H1 (cell line): ENCODE measurements around the gene GMPR. TPM values are rescaled to one million over a fixed set of nuclear protein-coding genes. Genes with fewer than 3 reads are reported as not detected.

ENCODE experiments used
- CTCF ChIA-PET: fragments of 300-600 bp; sonication (Branson Sonifier 250); formaldehyde crosslinking; loops from one replicate; lab custom pipeline; 2021; ENCODE audit not compliant: partially characterized antibody; lab: Charles Lee
- POLR2A ChIA-PET: fragments of 300-600 bp; sonication (Branson Sonifier 250); formaldehyde crosslinking; loops from one replicate; lab custom pipeline; 2021; ENCODE audit warnings: inconsistent platforms; ENCODE audit not compliant: partially characterized antibody; lab: Charles Lee
- DNase-seq, 2 experiments: peaks; one replicate each; pipeline versions ENCODE4 v3.0.0 to v3.0.0-alpha.2; 2010 to 2022; ENCODE audit warnings: low spot score in 2 of 2, low read depth in 1 of 2, mixed read lengths in 1 of 2
- FAIRE-seq: peaks from 2 replicates; lab custom pipeline; 2011; peaks lifted over from hg19 to GRCh38; lab: Jason Lieb, UNC
- H2AFZ ChIP-seq: 2 replicates; pipeline ENCODE4 v1.8.1; 2012; ENCODE audit warnings: low read length, inconsistent platforms
- H2AK5ac ChIP-seq: 2 replicates; pipeline ENCODE4 v1.6.1; 2013; ENCODE audit warnings: low read depth, low read length
- H2BK120ac ChIP-seq: replicated peaks from 2 replicates; pipeline ENCODE3; 2013; ENCODE audit warnings: low read depth, low read length, inconsistent platforms
- H2BK12ac ChIP-seq: 2 replicates; pipeline ENCODE4 v1.6.1; 2013; ENCODE audit warnings: low read depth, low read length
- H2BK15ac ChIP-seq: 2 replicates; pipeline ENCODE4 v1.6.1; 2013; ENCODE audit warnings: low read length
- H2BK20ac ChIP-seq: 2 replicates; pipeline ENCODE4 v1.6.1; 2013; ENCODE audit warnings: low read length
- H2BK5ac ChIP-seq: 2 replicates; pipeline ENCODE4 v1.6.1; 2013; ENCODE audit warnings: low read depth, low read length
- H3K14ac ChIP-seq: 2 replicates; pipeline ENCODE4 v1.6.1; 2013; ENCODE audit warnings: inconsistent platforms; ENCODE audit not compliant: insufficient read length
- H3K18ac ChIP-seq: 2 replicates; pipeline ENCODE4 v1.6.1; 2013; ENCODE audit warnings: low read length; ENCODE audit errors: extremely low read depth
- H3K23ac ChIP-seq: 2 replicates; pipeline ENCODE4 v1.6.1; 2013; ENCODE audit warnings: inconsistent platforms; ENCODE audit not compliant: insufficient read length
- H3K23me2 ChIP-seq: 2 replicates; pipeline ENCODE4 v1.6.1; 2013; ENCODE audit warnings: low read depth, low read length
- H3K27ac ChIP-seq: 2 replicates; pipeline ENCODE4 v1.6.1; 2011; ENCODE audit warnings: low read depth, low read length, inconsistent platforms
- H3K27me3 ChIP-seq, 4 experiments: replicated peaks in 1 of 4; 1 replicate in 1 of 4; 2 replicates in 3 of 4; pipeline versions ENCODE4 v1.6.1 to v1.8.1; 2011 to 2013; ENCODE audit warnings: low read length in 3 of 4, mild to moderate bottlenecking in 3 of 4, inconsistent platforms in 2 of 4, mixed read lengths in 2 of 4, moderate library complexity in 1 of 4; ENCODE audit not compliant: control insufficient read depth in 3 of 4, insufficient read depth in 3 of 4; ENCODE audit errors: extremely low read depth in 1 of 4
- H3K36me3 ChIP-seq, 4 experiments: 2 replicates each; pipeline versions ENCODE4 v1.6.1 to v1.8.1; 2011 to 2013; ENCODE audit warnings: mild to moderate bottlenecking in 4 of 4, low read length in 3 of 4, moderate library complexity in 2 of 4, control low read depth in 1 of 4, inconsistent platforms in 1 of 4; ENCODE audit not compliant: insufficient read depth in 4 of 4, control insufficient read depth in 2 of 4
- H3K4ac ChIP-seq: replicated peaks from 2 replicates; pipeline ENCODE3; 2013; ENCODE audit warnings: low read length, low read depth, mixed read lengths, inconsistent platforms; ENCODE audit not compliant: insufficient read length
- H3K4me1 ChIP-seq, 4 experiments: replicated peaks in 1 of 4; 1 replicate in 1 of 4; 2 replicates in 3 of 4; pipeline versions ENCODE4 v1.6.1 to v1.8.1; 2011 to 2013; ENCODE audit warnings: low read length in 3 of 4, inconsistent platforms in 2 of 4, mixed read lengths in 1 of 4; ENCODE audit not compliant: insufficient read depth in 4 of 4, control insufficient read depth in 3 of 4
- H3K4me2 ChIP-seq, 2 experiments: 2 replicates each; pipeline versions ENCODE4 v1.6.1 to v1.8.1; 2011 to 2013; ENCODE audit warnings: low read depth in 2 of 2, low read length in 2 of 2, control low read depth in 1 of 2, inconsistent platforms in 1 of 2, mild to moderate bottlenecking in 1 of 2; ENCODE audit not compliant: insufficient read depth in 1 of 2
- H3K4me3 ChIP-seq, 4 experiments: fragments of 200-600, 300-600 bp in 1 of 4; sonication (generic), shearing (Covaris generic), sonication (Bioruptor Twin) in 1 of 4; 2 replicates each; pipeline versions ENCODE4 v1.5.1 to v1.8.1; 2011 to 2016; ENCODE audit warnings: low read length in 4 of 4, low read depth in 3 of 4, control low read depth in 2 of 4, inconsistent platforms in 2 of 4, mild to moderate bottlenecking in 2 of 4, mixed read lengths in 1 of 4, moderate library complexity in 1 of 4; ENCODE audit not compliant: insufficient read depth in 2 of 4; ENCODE audit errors: extremely low read depth in 1 of 4
- H3K56ac ChIP-seq: replicated peaks from 2 replicates; pipeline ENCODE3; 2013; ENCODE audit warnings: low read depth, mild to moderate bottlenecking, mixed read lengths, low read length, inconsistent platforms; ENCODE audit not compliant: insufficient read length
- H3K79me1 ChIP-seq: 2 replicates; pipeline ENCODE4 v1.6.1; 2013; ENCODE audit warnings: low read depth, low read length, control low read depth
- H3K79me2 ChIP-seq, 2 experiments: 2 replicates each; pipeline versions ENCODE4 v1.6.1 to v1.8.1; 2012 to 2013; ENCODE audit warnings: low read length in 2 of 2, mild to moderate bottlenecking in 2 of 2, inconsistent platforms in 1 of 2; ENCODE audit not compliant: insufficient read depth in 2 of 2, control insufficient read depth in 1 of 2
- H3K9ac ChIP-seq, 4 experiments: replicated peaks in 1 of 4; 1 replicate in 1 of 4; 2 replicates in 3 of 4; pipeline versions ENCODE4 v1.6.1 to v1.8.1; 2011 to 2013; ENCODE audit warnings: low read depth in 3 of 4, low read length in 3 of 4, control low read depth in 2 of 4, mild to moderate bottlenecking in 2 of 4, moderate library complexity in 2 of 4, inconsistent platforms in 1 of 4; ENCODE audit errors: extremely low read depth in 1 of 4
- H3K9me3 ChIP-seq, 2 experiments: 2 replicates each; pipeline versions ENCODE4 v1.6.1 to v1.8.1; 2012 to 2013; ENCODE audit warnings: mild to moderate bottlenecking in 2 of 2, moderate library complexity in 2 of 2, control low read depth in 1 of 2, inconsistent platforms in 1 of 2, low read depth in 1 of 2, low read length in 1 of 2, mixed read lengths in 1 of 2; ENCODE audit not compliant: insufficient read depth in 2 of 2
- H4K20me1 ChIP-seq, 2 experiments: replicated peaks in 1 of 2; 2 replicates each; pipeline versions ENCODE3 to v1.8.1; 2011 to 2013; ENCODE audit warnings: inconsistent platforms in 2 of 2, low read length in 2 of 2, mild to moderate bottlenecking in 1 of 2; ENCODE audit not compliant: insufficient read depth in 2 of 2, control insufficient read depth in 1 of 2
- H4K5ac ChIP-seq: 2 replicates; pipeline ENCODE4 v1.6.1; 2013; ENCODE audit warnings: low read length, low read depth, mixed read lengths, inconsistent platforms; ENCODE audit not compliant: insufficient read length
- H4K8ac ChIP-seq: 2 replicates; pipeline ENCODE4 v1.8.0; 2013; ENCODE audit warnings: mild to moderate bottlenecking, moderate library complexity, low read length, inconsistent platforms; ENCODE audit not compliant: insufficient read depth; ENCODE audit errors: extremely low read depth
- H4K91ac ChIP-seq: replicated peaks from 2 replicates; pipeline ENCODE3; 2013; ENCODE audit warnings: low read length, mixed read lengths, inconsistent platforms; ENCODE audit not compliant: insufficient read length
- CREB1 ChIP-seq: IDR thresholded peaks from 2 replicates; pipeline ENCODE4 v1.6.1; 2012; ENCODE audit warnings: inconsistent platforms
- EP300 ChIP-seq, 2 experiments: IDR thresholded peaks; 1 replicate in 1 of 2; 2 replicates in 1 of 2; pipeline ENCODE4 v1.6.1; 2011 to 2012; ENCODE audit warnings: low read depth in 2 of 2, low read length in 2 of 2, mild to moderate bottlenecking in 2 of 2, borderline replicate concordance in 1 of 2, inconsistent platforms in 1 of 2, moderate library complexity in 1 of 2
- GABPA ChIP-seq: IDR thresholded peaks from 2 replicates; pipeline ENCODE4 v1.6.1; 2011; ENCODE audit warnings: mild to moderate bottlenecking, low read length, moderate library complexity, borderline replicate concordance; ENCODE audit not compliant: insufficient read depth
- JUND ChIP-seq: IDR thresholded peaks from 2 replicates; pipeline ENCODE4 v1.6.1; 2011; ENCODE audit warnings: mild to moderate bottlenecking, improper control_type of control experiment, low read length
- KDM4A ChIP-seq: IDR thresholded peaks from one replicate; pipeline ENCODE4 v1.7.1; 2012; ENCODE audit warnings: low read depth, mild to moderate bottlenecking, moderate library complexity, low read length, inconsistent platforms; ENCODE audit not compliant: severe bottlenecking
- KDM5A ChIP-seq: fragments of 200-600 bp; IDR thresholded peaks from 2 replicates; pipeline ENCODE4 v1.7.1; 2012; ENCODE audit warnings: mild to moderate bottlenecking, low read length, inconsistent platforms, mixed read lengths
- NANOG ChIP-seq: IDR thresholded peaks from 2 replicates; pipeline ENCODE4 v1.6.1; 2011; ENCODE audit warnings: low read length, low read depth, mild to moderate bottlenecking, inconsistent platforms; ENCODE audit not compliant: insufficient read depth, poor library complexity, severe bottlenecking
- RBBP5 ChIP-seq: IDR thresholded peaks from 2 replicates; pipeline ENCODE4 v1.7.1; 2012; ENCODE audit warnings: low read depth, mild to moderate bottlenecking, inconsistent platforms, low read length, moderate library complexity, borderline replicate concordance
- RXRA ChIP-seq: IDR thresholded peaks from 2 replicates; pipeline ENCODE4 v1.6.1; 2011; ENCODE audit warnings: low read depth, mild to moderate bottlenecking, low read length, moderate library complexity; ENCODE audit not compliant: insufficient read depth
- SIX5 ChIP-seq: IDR thresholded peaks from 2 replicates; pipeline ENCODE4 v1.6.1; 2011; ENCODE audit warnings: mild to moderate bottlenecking, low read depth, low read length
- SP2 ChIP-seq: IDR thresholded peaks from 2 replicates; pipeline ENCODE4 v1.6.1; 2012; ENCODE audit warnings: mild to moderate bottlenecking, low read length, inconsistent platforms
- SUZ12 ChIP-seq: fragments of 200-600 bp; sonication (generic); IDR thresholded peaks from 2 replicates; pipeline ENCODE4 v1.6.1; 2012; ENCODE audit warnings: mild to moderate bottlenecking, inconsistent platforms, low read length, moderate library complexity, mixed read lengths
- YY1 ChIP-seq: IDR thresholded peaks from 2 replicates; pipeline ENCODE4 v1.6.1; 2011; ENCODE audit warnings: low read depth, mild to moderate bottlenecking, low read length
- WGBS, 2 experiments: shearing (Covaris generic) in 1 of 2; methylation state at CpG; one replicate each; pipeline versions ENCODE4 v1.1.6 to v1.1.7; 2013 to 2015; ENCODE audit warnings: low lambda C conversion rate in 2 of 2, mixed read lengths in 2 of 2, inconsistent platforms in 1 of 2, low coverage in 1 of 2, missing lambda C conversion rate in 1 of 2; ENCODE audit not compliant: insufficient replicate concordance in 2 of 2, insufficient coverage in 1 of 2, insufficient read length in 1 of 2; ENCODE audit errors: extremely low coverage in 1 of 2, missing lambda C conversion rate in 1 of 2; 5-methylcytosine and 5-hydroxymethylcytosine counted together
- polyA plus RNA-seq, 7 experiments: library from polyadenylated mRNA; depleted of rRNA in 3 of 7; stranded (reverse) in 5 of 7; unstranded in 2 of 7; fragments of >200 nt in 5 of 7; fragments of 200-250 nt in 2 of 7; gene quantifications; 1 replicate in 5 of 7; 2 replicates in 1 of 7; 4 replicates in 1 of 7; pipeline versions ENCODE4 v1.2.1 to v1.2.3, GENCODE V29; 2011 to 2013; ENCODE audit warnings: missing spikeins in 2 of 7, mixed read lengths in 2 of 7
- total RNA-seq: library from RNA; stranded (reverse); fragmentation: NEBNext Ultra II Directional; extraction: Animal tissue kit (Norgen Biotek cat#: 25700); gene quantifications from 2 replicates; pipeline ENCODE4 v1.2.1, GENCODE V29; 2021

The GMPR gene
- total and polyA plus RNA-seq, 2 of the 8 experiments (the other 6 are each of a cell fraction or from before 2014, with no cell fraction given), result 0.99 to 1.2 TPM

DNA sequence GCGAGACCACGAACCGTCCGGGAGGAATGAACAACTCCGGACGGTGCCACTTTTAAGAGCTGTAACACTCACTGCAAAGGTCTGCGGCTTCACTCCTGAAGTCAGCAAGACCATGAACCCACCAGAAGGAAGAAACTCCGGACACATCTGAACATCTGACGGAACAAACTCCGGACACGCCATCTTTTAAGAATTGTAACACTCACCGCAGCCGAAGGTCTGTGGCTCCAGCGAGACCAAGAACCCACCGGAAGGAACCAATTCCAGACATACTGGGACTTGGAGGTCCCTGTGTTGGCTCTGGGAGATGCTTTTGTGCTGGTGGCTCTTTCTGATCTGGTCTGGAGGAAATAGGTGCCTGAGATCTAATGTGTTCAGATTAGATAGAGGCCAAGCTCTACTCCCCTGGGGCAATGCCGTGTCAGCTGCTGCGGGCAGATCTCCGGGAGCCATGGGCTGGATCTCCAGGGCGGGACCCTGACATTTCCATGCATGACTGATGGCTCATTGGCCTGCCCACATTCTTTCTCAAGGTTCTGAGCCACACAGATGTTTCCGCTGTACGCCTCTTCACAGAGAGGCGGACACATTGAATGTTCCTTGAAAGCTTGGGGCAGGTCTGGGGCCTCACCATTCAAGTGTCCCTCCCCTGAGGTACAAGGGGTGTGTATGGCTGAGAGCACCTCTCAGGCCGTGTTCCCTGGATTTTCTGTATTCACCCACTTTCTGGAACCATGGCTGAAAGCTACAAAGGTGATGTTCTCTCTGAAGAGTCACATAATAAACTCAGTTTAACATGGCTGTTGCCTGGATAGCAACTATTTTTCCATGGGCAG lies 29.3 kb downstream of the GMPR start:
- CTCF ChIA-PET, result interaction anchor here (0.8 to 3.0 kb wide), 4 partner anchors 10 to 697 kb away, joined by 3 to 22 read pairs (median 10); no protein-coding TSS in a partner anchor
- 91% methylated on average over 22 of the region's 23 CpGs; no CpG with 5 or more reads in 1 of the 2 experiments for whole genome bisulfite sequencing, 2 experiments
- Histone ChIP-seq H3K79me2 (no peaks in the 10 kb centered on the region), H3K18ac (no peak overlapping the region), H2BK20ac (no peak overlapping the region), H4K8ac (no peak overlapping the region), H3K9ac (no peak overlapping the region), H2BK5ac (0 out of 2 replicates have a peak overlapping the region, but pooled peaks have one; percentile 41), H3K4me2 (no peak overlapping the region), H2BK15ac (no peak overlapping the region), H3K4me1 (no peaks in the 10 kb centered on the region), H3K27me3 (no peaks in the 10 kb centered on the region), H3K36me3 (no peaks in the 10 kb centered on the region), H2AFZ (no peak overlapping the region), H3K27ac (no peak overlapping the region), H3K79me1 (no peaks in the 10 kb centered on the region), H2BK120ac (no peak overlapping the region), H4K5ac (no peak overlapping the region), H3K23ac (no peak overlapping the region), H3K9me3 (no peaks in the 10 kb centered on the region), H3K56ac (no peak overlapping the region), H4K91ac (no peak overlapping the region), H2BK12ac (no peak overlapping the region), H3K23me2 (no peaks in the 10 kb centered on the region), H4K20me1 (no peaks in the 10 kb centered on the region), H3K14ac (no peak overlapping the region), H2AK5ac (no peak overlapping the region), H3K4me3 (no peak overlapping the region), H3K4ac (no peak overlapping the region)
- POLR2A ChIA-PET, result no interaction called here
- DNase-seq, result no peak
- FAIRE-seq, result no peak
- TF ChIP-seq KDM5A (no peak), KDM4A (no peak), SUZ12 (no peak), SP2 (no peak), GABPA (no peak), SIX5 (no peak), NANOG (no peak), YY1 (no peak), RXRA (no peak), CREB1 (no peak), RBBP5 (no peak), EP300 (IDR thresholded peaks at IDR 0.05; ENCODE audit: borderline replicate concordance in 1 of 2, low read depth in 2 of 2, low read length in 2 of 2) (no peak), JUND (no peak)
